Mesenchymal stem cell (in vitro differentiated cells and primary cell): ENCODE results near the gene DCBLD1.

Experiments
- DNase-seq: peaks from one replicate; pipeline ENCODE4 v3.0.0-alpha.2; 2013
- H2AFZ ChIP-seq: one replicate; pipeline ENCODE4 v1.6.1; 2013; ENCODE audit warnings: low read depth, mild to moderate bottlenecking, control low read depth, inconsistent platforms, low read length, moderate library complexity
- H2AK5ac ChIP-seq: 2 replicates; pipeline ENCODE4 v1.6.1; 2013; ENCODE audit warnings: low read length, moderate library complexity, mild to moderate bottlenecking, inconsistent platforms; ENCODE audit not compliant: severe bottlenecking
- H2BK120ac ChIP-seq: one replicate; pipeline ENCODE4 v1.6.1; 2013; ENCODE audit warnings: low read depth, mild to moderate bottlenecking, inconsistent platforms, low read length, moderate library complexity
- H2BK12ac ChIP-seq, 2 experiments: one replicate each; pipeline ENCODE4 v1.6.1; 2013; ENCODE audit warnings: inconsistent platforms in 2 of 2, low read length in 2 of 2, mild to moderate bottlenecking in 2 of 2, moderate library complexity in 2 of 2, control low read depth in 1 of 2
- H2BK15ac ChIP-seq: one replicate; pipeline ENCODE4 v1.6.1; 2013; ENCODE audit warnings: mild to moderate bottlenecking, low read depth, inconsistent platforms; ENCODE audit not compliant: poor library complexity, severe bottlenecking
- H2BK5ac ChIP-seq: 2 replicates; pipeline ENCODE4 v1.6.1; 2013; ENCODE audit warnings: low read depth, mild to moderate bottlenecking, low read length, control low read depth, inconsistent platforms; ENCODE audit not compliant: poor library complexity, severe bottlenecking
- H3K14ac ChIP-seq, 2 experiments: one replicate each; pipeline ENCODE4 v1.6.1; 2013; ENCODE audit warnings: inconsistent platforms in 2 of 2, low read length in 2 of 2, control low read depth in 1 of 2, mild to moderate bottlenecking in 1 of 2, moderate library complexity in 1 of 2
- H3K18ac ChIP-seq, 2 experiments: one replicate each; pipeline ENCODE4 v1.6.1; 2013; ENCODE audit warnings: inconsistent platforms in 2 of 2, low read length in 2 of 2, control low read depth in 1 of 2, low read depth in 1 of 2, mild to moderate bottlenecking in 1 of 2
- H3K23ac ChIP-seq, 2 experiments: one replicate each; pipeline ENCODE4 v1.6.1; 2013; ENCODE audit warnings: inconsistent platforms in 2 of 2, low read length in 2 of 2, mild to moderate bottlenecking in 2 of 2, moderate library complexity in 2 of 2, control low read depth in 1 of 2
- H3K27ac ChIP-seq: 2 replicates; pipeline ENCODE4 v1.5.1; 2013; ENCODE audit warnings: mild to moderate bottlenecking, moderate library complexity, low read length, control low read depth, inconsistent platforms; ENCODE audit not compliant: poor library complexity, severe bottlenecking
- H3K27me3 ChIP-seq, 2 experiments: 2 replicates each; pipeline versions ENCODE4 v1.6.1 to v1.7.0; 2013; ENCODE audit warnings: low read length in 2 of 2, mild to moderate bottlenecking in 2 of 2, moderate library complexity in 2 of 2, control low read depth in 1 of 2, inconsistent platforms in 1 of 2; ENCODE audit not compliant: control insufficient read depth in 1 of 2, insufficient read depth in 1 of 2
- H3K36me3 ChIP-seq, 2 experiments: 2 replicates each; pipeline versions ENCODE4 v1.6.1 to v1.7.0; 2013; ENCODE audit warnings: low read length in 2 of 2, control low read depth in 1 of 2, inconsistent platforms in 1 of 2, low read depth in 1 of 2, mild to moderate bottlenecking in 1 of 2; ENCODE audit not compliant: insufficient read depth in 2 of 2, control insufficient read depth in 1 of 2
- H3K4ac ChIP-seq, 2 experiments: one replicate each; pipeline ENCODE4 v1.6.1; 2013; ENCODE audit warnings: inconsistent platforms in 2 of 2, low read length in 2 of 2, mild to moderate bottlenecking in 2 of 2, moderate library complexity in 2 of 2, control low read depth in 1 of 2, low read depth in 1 of 2
- H3K4me1 ChIP-seq: 2 replicates; pipeline ENCODE4 v1.6.1; 2013; ENCODE audit warnings: low read depth, low read length, control low read depth; ENCODE audit not compliant: control insufficient read depth, insufficient read depth
- H3K4me2 ChIP-seq: 2 replicates; pipeline ENCODE4 v1.6.1; 2013; ENCODE audit warnings: low read length, mild to moderate bottlenecking, inconsistent platforms; ENCODE audit not compliant: poor library complexity, severe bottlenecking
- H3K4me3 ChIP-seq, 2 experiments: 2 replicates each; pipeline versions ENCODE4 v1.5.1 to v1.7.0; 2013; ENCODE audit warnings: low read length in 2 of 2, mild to moderate bottlenecking in 2 of 2, control low read depth in 1 of 2, low read depth in 1 of 2; ENCODE audit not compliant: insufficient read depth in 1 of 2
- H3K79me1 ChIP-seq: replicated peaks from 2 replicates; pipeline ENCODE4 v1.6.1; 2013; ENCODE audit warnings: mild to moderate bottlenecking, control low read depth, low read length, inconsistent platforms; ENCODE audit not compliant: poor library complexity, severe bottlenecking
- H3K9ac ChIP-seq: 2 replicates; pipeline ENCODE4 v1.7.0; 2013; ENCODE audit warnings: mild to moderate bottlenecking, low read length, moderate library complexity
- H3K9me3 ChIP-seq: 2 replicates; pipeline ENCODE4 v1.7.0; 2013; ENCODE audit warnings: mild to moderate bottlenecking, low read length; ENCODE audit not compliant: control insufficient read depth
- H4K8ac ChIP-seq: one replicate; pipeline ENCODE4 v1.6.1; 2013; ENCODE audit warnings: inconsistent platforms, mild to moderate bottlenecking, low read length, moderate library complexity
- H4K91ac ChIP-seq: one replicate; pipeline ENCODE4 v1.6.1; 2013; ENCODE audit warnings: mild to moderate bottlenecking, low read length, inconsistent platforms
- WGBS: methylation state at CpG from one replicate; pipeline ENCODE4 v1.1.7; 2013; ENCODE audit warnings: mixed read lengths; 5-methylcytosine and 5-hydroxymethylcytosine counted together

DCBLD1 gene

GRCh38 chr6:117489003-117489402 is 6.5 kb downstream of the DCBLD1 start:
- Histone ChIP-seq H3K23ac (no peak overlapping the region), H3K9ac (no peak overlapping the region), H3K9me3 (no peaks in the 10 kb centered on the region), H2AK5ac (no peak overlapping the region), H2AFZ (no peak overlapping the region), H3K79me1 (no peaks in the 10 kb centered on the region), H3K18ac (peak overlapping the region; percentile 37 to 40), H3K14ac (no peak overlapping the region), H2BK12ac (peak overlapping the region in 1 of 2 experiments; percentile 10), H3K4me2 (no peak overlapping the region), H3K36me3 (peaks cover 0 to 9% of the 10 kb centered on the region in 2 experiments), H2BK120ac (no peak overlapping the region), H3K4me1 (peaks cover 6% of the 10 kb centered on the region), H2BK15ac (no peak overlapping the region), H2BK5ac (no peak overlapping the region), H3K4me3 (no peak overlapping the region), H3K27ac (no peak overlapping the region), H4K91ac (peak overlapping the region; percentile 14), H3K4ac (peak overlapping the region in 1 of 2 experiments; percentile 9), H3K27me3 (no peaks in the 10 kb centered on the region), H4K8ac (peak overlapping the region; percentile 3)
- WGBS: 92% methylated on average over 2 of the region's 2 CpGs
- DNase-seq: no peak

DNA sequence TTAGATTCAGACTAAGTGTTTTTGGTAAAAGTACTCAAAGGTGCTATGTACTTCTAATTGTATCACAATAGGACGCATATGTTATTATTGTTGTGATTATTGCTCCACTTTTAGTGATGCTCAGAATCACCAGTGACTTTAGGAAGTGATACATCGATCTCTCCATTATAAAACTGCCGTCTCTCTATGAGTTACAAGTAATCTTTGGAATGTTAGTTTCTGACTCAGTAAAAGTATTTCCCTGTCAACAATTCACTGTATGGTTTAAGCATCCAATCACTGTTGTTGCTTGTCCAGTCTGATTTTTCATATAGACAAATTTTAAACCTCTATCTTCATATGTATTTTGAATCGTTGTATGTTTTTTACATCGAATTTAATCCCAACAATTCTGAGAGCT is 9.4 kb downstream of the DCBLD1 start:
- no peak overlapping the region for H2BK12ac ChIP-seq
- no peak overlapping the region for H2BK5ac ChIP-seq
- no peak overlapping the region for H2BK120ac ChIP-seq
- peaks cover 2% of the 10 kb centered on the region for H3K4me1 ChIP-seq
- H4K91ac ChIP-seq: no peak overlapping the region
- H3K79me1 ChIP-seq: no peaks in the 10 kb centered on the region
- no peak overlapping the region for H2BK15ac ChIP-seq
- no peaks in the 10 kb centered on the region for H3K27me3 ChIP-seq
- H2AK5ac ChIP-seq: no peak overlapping the region
- no peak overlapping the region for H3K23ac ChIP-seq
- H3K14ac ChIP-seq: no peak overlapping the region
- H3K9ac ChIP-seq: no peak overlapping the region
- H3K18ac ChIP-seq: no peak overlapping the region
- H3K27ac ChIP-seq: peak overlapping the region; percentile 68
- DNase-seq: peak; percentile 58
- no peak overlapping the region for H3K4me3 ChIP-seq
- no peak overlapping the region for H3K4ac ChIP-seq
- peaks cover 0 to 6% of the 10 kb centered on the region in 2 experiments for H3K36me3 ChIP-seq
- WGBS: no CpG with 5 or more reads among the region's 5 CpGs
- H2AFZ ChIP-seq: no peak overlapping the region
- H3K9me3 ChIP-seq: no peaks in the 10 kb centered on the region
- no peak overlapping the region for H3K4me2 ChIP-seq
- no peak overlapping the region for H4K8ac ChIP-seq

GRCh38 chr6:117493470-117493869 is 11.0 kb downstream of the DCBLD1 start:
- Histone ChIP-seq H4K8ac (peak overlapping the region; percentile 74), H3K23ac (peak overlapping the region in 1 of 2 experiments; percentile 97), H3K18ac (peak overlapping the region; percentile 52 to 80), H3K4ac (peak overlapping the region; percentile 21 to 79), H3K14ac (no peak overlapping the region), H2BK5ac (no peak overlapping the region), H3K9me3 (no peaks in the 10 kb centered on the region), H3K4me1 (peaks cover 3% of the 10 kb centered on the region), H3K9ac (peak overlapping the region; percentile 64), H2BK15ac (no peak overlapping the region), H3K36me3 (no peaks in the 10 kb centered on the region), H3K4me3 (no peak overlapping the region), H2AK5ac (no peak overlapping the region), H3K27me3 (no peaks in the 10 kb centered on the region), H3K27ac (peak overlapping the region; percentile 22), H2BK12ac (peak overlapping the region; percentile 38 to 75), H3K79me1 (no peaks in the 10 kb centered on the region), H2AFZ (no peak overlapping the region), H4K91ac (peak overlapping the region; percentile 87), H3K4me2 (no peak overlapping the region), H2BK120ac (no peak overlapping the region)
- DNase-seq: no peak
- WGBS: 88% methylated on average over 2 of the region's 2 CpGs

- no peaks in the 10 kb centered on the region for H3K79me1 ChIP-seq
- H2BK120ac ChIP-seq: no peak overlapping the region
- H3K14ac ChIP-seq: no peak overlapping the region
- no peaks in the 10 kb centered on the region for H3K36me3 ChIP-seq
- no peak overlapping the region for H2AK5ac ChIP-seq
- H3K9ac ChIP-seq: peak overlapping the region; percentile 64
- peak overlapping the region in 1 of 2 experiments; percentile 26 for H3K4me3 ChIP-seq
- no peak overlapping the region for H2BK5ac ChIP-seq
- peak overlapping the region; percentile 20 for H3K27ac ChIP-seq
- H3K18ac ChIP-seq: no peak overlapping the region
- H2BK12ac ChIP-seq: no peak overlapping the region
- no peak overlapping the region for H2BK15ac ChIP-seq
- no peak overlapping the region for H2AFZ ChIP-seq
- no peak overlapping the region for H4K8ac ChIP-seq
- 42% methylated on average over 1 of the region's 2 CpGs for WGBS
- no peaks in the 10 kb centered on the region for H3K9me3 ChIP-seq
- DNase-seq: peak; percentile 63
- no peaks in the 10 kb centered on the region for H3K27me3 ChIP-seq
- no peak overlapping the region for H3K4me2 ChIP-seq
- no peak overlapping the region for H4K91ac ChIP-seq
- H3K4me1 ChIP-seq: peaks cover 3% of the 10 kb centered on the region
- H3K4ac ChIP-seq: no peak overlapping the region
- no peak overlapping the region for H3K23ac ChIP-seq
Measured at GRCh38 chr6:117494283-117494682, 11.8 kb downstream of the DCBLD1 start.
